A549 (cell line): ENCODE results near the gene MED22. TPM values are rescaled to one million over a fixed set of nuclear protein-coding genes. Genes with fewer than 3 reads are reported as not detected.

Experiments
- ATAC-seq, 2 experiments: fragments of 200-7000 bp in 1 of 2; fragments of >200 bp in 1 of 2; cut with Nextera tagmentation in 1 of 2; cut with Tn5 transposase in 1 of 2; 3 replicates each; pipeline versions ENCODE4 v1.8.0 to v1.9.1; 2018 to 2020; ENCODE audit warnings: mild to moderate bottlenecking in 1 of 2, moderate library complexity in 1 of 2
- CTCF ChIA-PET: fragments of 300-600 bp; sonication (Branson Sonifier 250); formaldehyde crosslinking; extraction: SDS; loops from one replicate; lab custom pipeline; 2021; ENCODE audit warnings: antibody characterized with exemption, inconsistent platforms; lab: Yijun Ruan, JAX
- POLR2A ChIA-PET: fragments of 350-600 bp; formaldehyde crosslinking; extraction: SDS; loops from one replicate; lab custom pipeline; 2021; ENCODE audit warnings: antibody characterized with exemption, inconsistent platforms; lab: Yijun Ruan, JAX
- DNase-seq, 2 experiments: peaks; one replicate each; pipeline versions ENCODE4 v3.0.0 to v3.0.0-alpha.2; 2011 to 2016; ENCODE audit warnings: low read depth in 1 of 2, low spot score in 1 of 2
- FAIRE-seq: peaks from 2 replicates; lab custom pipeline; 2011; peaks lifted over from hg19 to GRCh38; lab: Jason Lieb, UNC
- H3K27ac ChIP-seq, 2 experiments: fragments of >200 bp; sonication (Bioruptor Twin); formaldehyde crosslinking; 3 replicates each; pipeline ENCODE4 v1.5.1; 2016 to 2017
- H3K4me1 ChIP-seq: fragments of >200 bp; sonication (Bioruptor Twin); formaldehyde crosslinking; 3 replicates; pipeline ENCODE4 v1.6.1; 2016
- H3K4me2 ChIP-seq: fragments of >200 bp; sonication (Bioruptor Twin); formaldehyde crosslinking; 3 replicates; pipeline ENCODE4 v1.6.1; 2016
- H3K4me3 ChIP-seq: fragments of >200 bp; sonication (Bioruptor Twin); formaldehyde crosslinking; 3 replicates; pipeline ENCODE4 v1.5.1; 2016
- H3K9me3 ChIP-seq: fragments of >200 bp; sonication (Bioruptor Twin); formaldehyde crosslinking; 3 replicates; pipeline ENCODE4 v1.6.1; 2016
- CBX2 ChIP-seq: fragments of 200-600 bp; sonication (generic); IDR thresholded peaks from 2 replicates; pipeline ENCODE4 v1.6.1; 2016; ENCODE audit warnings: low read depth, mild to moderate bottlenecking, borderline replicate concordance
- EHMT2 ChIP-seq: fragments of 200-600 bp; sonication (generic); IDR thresholded peaks from 2 replicates; pipeline ENCODE4 v1.6.1; 2016; ENCODE audit warnings: antibody characterized with exemption, low read depth, mild to moderate bottlenecking, moderate library complexity
- FOSB ChIP-seq: fragments of 250-450 bp; sonication (Bioruptor Pico); IDR thresholded peaks from 2 replicates; pipeline ENCODE4 v1.5.0; 2020; ENCODE audit warnings: mild to moderate bottlenecking, moderate library complexity
- FOXS1 ChIP-seq: fragments of 250-450 bp; sonication (Bioruptor Pico); IDR thresholded peaks from 2 replicates; pipeline ENCODE4 v1.5.0; 2020; ENCODE audit warnings: mild to moderate bottlenecking, moderate library complexity
- GATA3 ChIP-seq: IDR thresholded peaks from 2 replicates; pipeline ENCODE4 v1.6.1; 2012; ENCODE audit warnings: borderline replicate concordance
- HOXB5 ChIP-seq: fragments of 250-450 bp; sonication (Bioruptor Pico); IDR thresholded peaks from 2 replicates; pipeline ENCODE4 v1.5.0; 2020; ENCODE audit warnings: mild to moderate bottlenecking, moderate library complexity
- KDM1A ChIP-seq: fragments of 200-600 bp; sonication (generic); IDR thresholded peaks from 2 replicates; pipeline ENCODE4 v1.6.1; 2016; ENCODE audit warnings: low read depth, mild to moderate bottlenecking
- MAZ ChIP-seq: fragments of 150-350 bp; IDR thresholded peaks from 2 replicates; pipeline ENCODE4 v1.6.1; 2014; ENCODE audit warnings: antibody characterized with exemption, low read depth, low read length, borderline replicate concordance
- MYC ChIP-seq: IDR thresholded peaks from 2 replicates; pipeline ENCODE4 v1.6.1; 2012; ENCODE audit warnings: mild to moderate bottlenecking, inconsistent platforms, low read length, improper control_type of control experiment, borderline replicate concordance
- NFE2L2 ChIP-seq: fragments of 150-350 bp; conservative IDR thresholded peaks from 2 replicates; pipeline ENCODE4 v1.6.1; 2014; ENCODE audit warnings: low read length
- NPAS2 ChIP-seq: fragments of 250-450 bp; sonication (Bioruptor Pico); IDR thresholded peaks from 2 replicates; pipeline ENCODE4 v1.8.0; 2022; ENCODE audit warnings: mild to moderate bottlenecking, moderate library complexity, borderline replicate concordance
- RFX5 ChIP-seq: fragments of 450-650 bp; IDR thresholded peaks from 2 replicates; pipeline ENCODE4 v1.7.1; 2014; ENCODE audit warnings: antibody characterized with exemption, mild to moderate bottlenecking, moderate library complexity
- RNF2 ChIP-seq: fragments of 200-600 bp; sonication (generic); IDR thresholded peaks from 2 replicates; pipeline ENCODE4 v1.6.1; 2016; ENCODE audit warnings: low read depth, mild to moderate bottlenecking, antibody characterized with exemption, moderate library complexity, borderline replicate concordance
- SMC3 ChIP-seq: fragments of >200 bp; sonication (Bioruptor Twin); formaldehyde crosslinking; IDR thresholded peaks from 3 replicates; pipeline ENCODE4 v1.6.1; 2018; ENCODE audit warnings: inconsistent platforms
- SREBF2 ChIP-seq: fragments of 450-650 bp; IDR thresholded peaks from 2 replicates; pipeline ENCODE4 v1.6.1; 2014; ENCODE audit warnings: mild to moderate bottlenecking, moderate library complexity
- TP53 ChIP-seq: fragments of 250-450 bp; sonication (Bioruptor Pico); IDR thresholded peaks from 2 replicates; pipeline ENCODE4 v1.5.0; 2021; ENCODE audit warnings: mild to moderate bottlenecking, moderate library complexity
- ZC3H11A ChIP-seq: fragments of 450-650 bp; IDR thresholded peaks from 2 replicates; pipeline ENCODE4 v1.6.1; 2014; ENCODE audit warnings: antibody characterized with exemption, mild to moderate bottlenecking
- ZFP36 ChIP-seq: fragments of 450-650 bp; IDR thresholded peaks from 2 replicates; pipeline ENCODE4 v1.6.1; 2014; ENCODE audit warnings: borderline replicate concordance; ENCODE audit not compliant: partially characterized antibody
- WGBS: methylation state at CpG from one replicate; pipeline ENCODE4 v1.1.6; 2017; ENCODE audit errors: missing lambda C conversion rate; 5-methylcytosine and 5-hydroxymethylcytosine counted together
- polyA plus RNA-seq, 4 experiments: library from polyadenylated mRNA; depleted of rRNA in 3 of 4; stranded (reverse); fragments of >200 nt; fragmentation: RNase III in 1 of 4; extraction: RNeasy Plus Mini Kit Qiagen cat#74134 plus additional on column Dnase treatment in 1 of 4; gene quantifications; 2 replicates in 3 of 4; 3 replicates in 1 of 4; pipeline ENCODE4 v1.2.3, GENCODE V29; 2011 to 2017
- TF ChIP-seq, protein P1 (sequence below): fragments of 250-450 bp; sonication (Bioruptor Pico); IDR thresholded peaks from 2 replicates; pipeline ENCODE4 v1.5.0; 2021; ENCODE audit warnings: mild to moderate bottlenecking, moderate library complexity, borderline replicate concordance
- TF ChIP-seq, protein P2 (sequence below): IDR thresholded peaks from 2 replicates; pipeline ENCODE4 v1.6.1; 2012
- TF ChIP-seq, protein P3 (sequence below): fragments of >200 bp; sonication (Bioruptor Twin); formaldehyde crosslinking; IDR thresholded peaks from 3 replicates; pipeline ENCODE4 v1.5.1; 2016
- TF ChIP-seq, protein P4 (sequence below): fragments of 200-600 bp; sonication (generic); IDR thresholded peaks from 2 replicates; pipeline ENCODE4 v1.6.1; 2016; ENCODE audit warnings: antibody characterized with exemption, mild to moderate bottlenecking, moderate library complexity
- TF ChIP-seq, protein P5 (sequence below): fragments of >200 bp; sonication (Bioruptor Twin); formaldehyde crosslinking; IDR thresholded peaks from 3 replicates; pipeline ENCODE4 v1.6.1; 2016
- TF ChIP-seq, protein P6 (sequence below): fragments of 150-350 bp; IDR thresholded peaks from 2 replicates; pipeline ENCODE4 v1.6.1; 2014; ENCODE audit warnings: low read depth, mild to moderate bottlenecking, low read length
- TF ChIP-seq, protein P7 (sequence below): fragments of 450-650 bp; IDR thresholded peaks from 2 replicates; pipeline ENCODE4 v1.6.1; 2014; ENCODE audit warnings: antibody characterized with exemption

MED22 gene
- polyA plus RNA-seq, 2 of the 4 experiments (the other 2 are of a cell fraction) = 15.7 to 22.0 TPM

DNA sequence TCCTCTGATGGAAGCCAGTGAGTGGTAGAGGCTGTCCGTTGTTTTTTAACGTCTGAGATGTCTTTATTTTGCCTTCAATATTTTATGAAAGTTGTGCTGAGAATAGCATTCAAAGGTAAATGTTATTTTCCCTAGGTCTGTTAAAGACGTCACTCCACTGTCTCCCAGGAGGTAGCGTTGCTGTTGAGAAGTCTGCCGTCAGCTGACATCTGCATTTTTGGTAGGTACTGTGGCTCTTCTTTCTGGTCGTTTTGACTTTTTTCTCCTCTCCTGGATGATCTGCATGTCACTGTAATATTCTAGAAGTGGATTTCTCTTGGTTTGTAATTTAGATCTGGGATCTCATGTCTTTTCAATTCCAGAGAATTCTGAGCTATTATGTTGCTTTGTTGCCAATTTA lies 38.3 kb downstream of the MED22 start:
- no peak for ATAC-seq
- TF ChIP-seq, protein P1, sequence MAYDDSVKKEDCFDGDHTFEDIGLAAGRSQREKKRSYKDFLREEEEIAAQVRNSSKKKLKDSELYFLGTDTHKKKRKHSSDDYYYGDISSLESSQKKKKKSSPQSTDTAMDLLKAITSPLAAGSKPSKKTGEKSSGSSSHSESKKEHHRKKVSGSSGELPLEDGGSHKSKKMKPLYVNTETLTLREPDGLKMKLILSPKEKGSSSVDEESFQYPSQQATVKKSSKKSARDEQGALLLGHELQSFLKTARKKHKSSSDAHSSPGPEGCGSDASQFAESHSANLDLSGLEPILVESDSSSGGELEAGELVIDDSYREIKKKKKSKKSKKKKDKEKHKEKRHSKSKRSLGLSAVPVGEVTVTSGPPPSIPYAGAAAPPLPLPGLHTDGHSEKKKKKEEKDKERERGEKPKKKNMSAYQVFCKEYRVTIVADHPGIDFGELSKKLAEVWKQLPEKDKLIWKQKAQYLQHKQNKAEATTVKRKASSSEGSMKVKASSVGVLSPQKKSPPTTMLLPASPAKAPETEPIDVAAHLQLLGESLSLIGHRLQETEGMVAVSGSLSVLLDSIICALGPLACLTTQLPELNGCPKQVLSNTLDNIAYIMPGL (CRISPR knock-in tag) = no peak
- TF ChIP-seq, protein P2, sequence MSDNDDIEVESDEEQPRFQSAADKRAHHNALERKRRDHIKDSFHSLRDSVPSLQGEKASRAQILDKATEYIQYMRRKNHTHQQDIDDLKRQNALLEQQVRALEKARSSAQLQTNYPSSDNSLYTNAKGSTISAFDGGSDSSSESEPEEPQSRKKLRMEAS = no peak
- TF ChIP-seq SREBF2 = no peak
- no peak for TF ChIP-seq CBX2
- no peak for TF ChIP-seq ZC3H11A
- TF ChIP-seq, protein P3, sequence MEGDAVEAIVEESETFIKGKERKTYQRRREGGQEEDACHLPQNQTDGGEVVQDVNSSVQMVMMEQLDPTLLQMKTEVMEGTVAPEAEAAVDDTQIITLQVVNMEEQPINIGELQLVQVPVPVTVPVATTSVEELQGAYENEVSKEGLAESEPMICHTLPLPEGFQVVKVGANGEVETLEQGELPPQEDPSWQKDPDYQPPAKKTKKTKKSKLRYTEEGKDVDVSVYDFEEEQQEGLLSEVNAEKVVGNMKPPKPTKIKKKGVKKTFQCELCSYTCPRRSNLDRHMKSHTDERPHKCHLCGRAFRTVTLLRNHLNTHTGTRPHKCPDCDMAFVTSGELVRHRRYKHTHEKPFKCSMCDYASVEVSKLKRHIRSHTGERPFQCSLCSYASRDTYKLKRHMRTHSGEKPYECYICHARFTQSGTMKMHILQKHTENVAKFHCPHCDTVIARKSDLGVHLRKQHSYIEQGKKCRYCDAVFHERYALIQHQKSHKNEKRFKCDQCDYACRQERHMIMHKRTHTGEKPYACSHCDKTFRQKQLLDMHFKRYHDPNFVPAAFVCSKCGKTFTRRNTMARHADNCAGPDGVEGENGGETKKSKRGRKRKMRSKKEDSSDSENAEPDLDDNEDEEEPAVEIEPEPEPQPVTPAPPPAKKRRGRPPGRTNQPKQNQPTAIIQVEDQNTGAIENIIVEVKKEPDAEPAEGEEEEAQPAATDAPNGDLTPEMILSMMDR = no peak
- TF ChIP-seq SMC3 = no peak
- TF ChIP-seq TP53 (CRISPR knock-in tag) = no peak
- TF ChIP-seq RNF2 = no peak
- no peak for TF ChIP-seq KDM1A
- TF ChIP-seq MYC = no peak
- TF ChIP-seq, protein P4, sequence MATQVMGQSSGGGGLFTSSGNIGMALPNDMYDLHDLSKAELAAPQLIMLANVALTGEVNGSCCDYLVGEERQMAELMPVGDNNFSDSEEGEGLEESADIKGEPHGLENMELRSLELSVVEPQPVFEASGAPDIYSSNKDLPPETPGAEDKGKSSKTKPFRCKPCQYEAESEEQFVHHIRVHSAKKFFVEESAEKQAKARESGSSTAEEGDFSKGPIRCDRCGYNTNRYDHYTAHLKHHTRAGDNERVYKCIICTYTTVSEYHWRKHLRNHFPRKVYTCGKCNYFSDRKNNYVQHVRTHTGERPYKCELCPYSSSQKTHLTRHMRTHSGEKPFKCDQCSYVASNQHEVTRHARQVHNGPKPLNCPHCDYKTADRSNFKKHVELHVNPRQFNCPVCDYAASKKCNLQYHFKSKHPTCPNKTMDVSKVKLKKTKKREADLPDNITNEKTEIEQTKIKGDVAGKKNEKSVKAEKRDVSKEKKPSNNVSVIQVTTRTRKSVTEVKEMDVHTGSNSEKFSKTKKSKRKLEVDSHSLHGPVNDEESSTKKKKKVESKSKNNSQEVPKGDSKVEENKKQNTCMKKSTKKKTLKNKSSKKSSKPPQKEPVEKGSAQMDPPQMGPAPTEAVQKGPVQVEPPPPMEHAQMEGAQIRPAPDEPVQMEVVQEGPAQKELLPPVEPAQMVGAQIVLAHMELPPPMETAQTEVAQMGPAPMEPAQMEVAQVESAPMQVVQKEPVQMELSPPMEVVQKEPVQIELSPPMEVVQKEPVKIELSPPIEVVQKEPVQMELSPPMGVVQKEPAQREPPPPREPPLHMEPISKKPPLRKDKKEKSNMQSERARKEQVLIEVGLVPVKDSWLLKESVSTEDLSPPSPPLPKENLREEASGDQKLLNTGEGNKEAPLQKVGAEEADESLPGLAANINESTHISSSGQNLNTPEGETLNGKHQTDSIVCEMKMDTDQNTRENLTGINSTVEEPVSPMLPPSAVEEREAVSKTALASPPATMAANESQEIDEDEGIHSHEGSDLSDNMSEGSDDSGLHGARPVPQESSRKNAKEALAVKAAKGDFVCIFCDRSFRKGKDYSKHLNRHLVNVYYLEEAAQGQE = no peak
- no peak for TF ChIP-seq NFE2L2
- TF ChIP-seq GATA3 = no peak
- TF ChIP-seq HOXB5 (CRISPR knock-in tag) = no peak
- no peak for TF ChIP-seq ZFP36
- TF ChIP-seq EHMT2 = no peak
- no peak for TF ChIP-seq FOSB (CRISPR knock-in tag)
- DNase-seq = no peak
- H3K4me3 ChIP-seq = no peak overlapping the region
- H3K27ac ChIP-seq = no peak overlapping the region
- peaks cover 10% of the 10 kb centered on the region; the same call in 2 of the 3 replicates for H3K9me3 ChIP-seq
- H3K4me2 ChIP-seq = no peak overlapping the region
- no peak for FAIRE-seq
- WGBS = 23% methylated on average over 6 of the region's 6 CpGs
- ChIA-PET POLR2A (no interaction called here), CTCF (no interaction called here)
- H3K4me1 ChIP-seq = no peaks in the 10 kb centered on the region

DNA sequence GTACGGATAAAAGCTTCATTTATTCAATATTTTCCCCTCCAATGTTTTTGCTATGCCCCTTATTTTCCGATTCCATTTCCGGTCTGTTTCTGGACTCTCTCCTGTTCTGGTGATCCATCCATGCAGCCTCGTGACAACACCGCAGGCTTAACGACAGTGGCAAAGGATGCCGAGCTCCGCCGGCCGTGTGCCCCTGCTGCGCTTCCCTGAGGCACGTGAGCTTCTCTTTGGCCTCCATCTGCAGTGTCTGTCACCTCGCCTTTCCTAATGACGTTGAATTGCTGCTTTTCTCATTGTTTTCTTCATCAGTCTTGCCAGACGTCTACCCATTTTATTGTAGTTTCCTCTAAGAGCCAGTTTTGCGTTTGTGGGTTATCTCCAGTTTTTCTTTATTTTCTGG lies 40.6 kb downstream of the MED22 start:
- H3K4me1 ChIP-seq = no peaks in the 10 kb centered on the region
- CTCF ChIA-PET = interaction anchor here (0.8 to 2.7 kb wide), 7 partner anchors 11 to 179 kb away, joined by 3 to 11 read pairs (median 3); no protein-coding TSS in a partner anchor
- no peak overlapping the region for H3K4me2 ChIP-seq
- ATAC-seq = no peak
- 73% methylated on average over 16 of the region's 16 CpGs for WGBS
- FAIRE-seq = no peak
- H3K4me3 ChIP-seq = no peak overlapping the region
- H3K27ac ChIP-seq = no peak overlapping the region
- peaks cover 10% of the 10 kb centered on the region; the same call in 2 of the 3 replicates for H3K9me3 ChIP-seq
- no peak for DNase-seq
- POLR2A ChIA-PET = no interaction called here
- TF ChIP-seq ZFP36 (no peak), NPAS2 (CRISPR knock-in tag) (no peak), MAZ (no peak), FOXS1 (CRISPR knock-in tag) (no peak), RFX5 (no peak), FOSB (CRISPR knock-in tag) (no peak), EHMT2 (no peak)
- TF ChIP-seq, protein P5, sequence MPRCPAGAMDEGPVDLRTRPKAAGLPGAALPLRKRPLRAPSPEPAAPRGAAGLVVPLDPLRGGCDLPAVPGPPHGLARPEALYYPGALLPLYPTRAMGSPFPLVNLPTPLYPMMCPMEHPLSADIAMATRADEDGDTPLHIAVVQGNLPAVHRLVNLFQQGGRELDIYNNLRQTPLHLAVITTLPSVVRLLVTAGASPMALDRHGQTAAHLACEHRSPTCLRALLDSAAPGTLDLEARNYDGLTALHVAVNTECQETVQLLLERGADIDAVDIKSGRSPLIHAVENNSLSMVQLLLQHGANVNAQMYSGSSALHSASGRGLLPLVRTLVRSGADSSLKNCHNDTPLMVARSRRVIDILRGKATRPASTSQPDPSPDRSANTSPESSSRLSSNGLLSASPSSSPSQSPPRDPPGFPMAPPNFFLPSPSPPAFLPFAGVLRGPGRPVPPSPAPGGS = no peak
- TF ChIP-seq, protein P6, sequence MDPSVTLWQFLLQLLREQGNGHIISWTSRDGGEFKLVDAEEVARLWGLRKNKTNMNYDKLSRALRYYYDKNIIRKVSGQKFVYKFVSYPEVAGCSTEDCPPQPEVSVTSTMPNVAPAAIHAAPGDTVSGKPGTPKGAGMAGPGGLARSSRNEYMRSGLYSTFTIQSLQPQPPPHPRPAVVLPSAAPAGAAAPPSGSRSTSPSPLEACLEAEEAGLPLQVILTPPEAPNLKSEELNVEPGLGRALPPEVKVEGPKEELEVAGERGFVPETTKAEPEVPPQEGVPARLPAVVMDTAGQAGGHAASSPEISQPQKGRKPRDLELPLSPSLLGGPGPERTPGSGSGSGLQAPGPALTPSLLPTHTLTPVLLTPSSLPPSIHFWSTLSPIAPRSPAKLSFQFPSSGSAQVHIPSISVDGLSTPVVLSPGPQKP = no peak
- TF ChIP-seq, protein P7, sequence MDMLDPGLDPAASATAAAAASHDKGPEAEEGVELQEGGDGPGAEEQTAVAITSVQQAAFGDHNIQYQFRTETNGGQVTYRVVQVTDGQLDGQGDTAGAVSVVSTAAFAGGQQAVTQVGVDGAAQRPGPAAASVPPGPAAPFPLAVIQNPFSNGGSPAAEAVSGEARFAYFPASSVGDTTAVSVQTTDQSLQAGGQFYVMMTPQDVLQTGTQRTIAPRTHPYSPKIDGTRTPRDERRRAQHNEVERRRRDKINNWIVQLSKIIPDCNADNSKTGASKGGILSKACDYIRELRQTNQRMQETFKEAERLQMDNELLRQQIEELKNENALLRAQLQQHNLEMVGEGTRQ = no peak
